Prostate gland (tissue), 2 donors: ENCODE data around the gene PIAS4.

Experiments
- CTCF ChIP-seq, 4 experiments: fragments of 200-600 bp in 2 of 4; fragments of 450-650 bp in 2 of 4; sonication (generic) in 2 of 4; IDR thresholded peaks; 1 replicate in 3 of 4; 2 replicates in 1 of 4; pipeline ENCODE4 v1.5.1; 2016 to 2019; ENCODE audit warnings: antibody characterized with exemption in 4 of 4, mild to moderate bottlenecking in 2 of 4, moderate library complexity in 2 of 4
- POLR2A ChIP-seq: fragments of 450-650 bp; IDR thresholded peaks from one replicate; pipeline ENCODE4 v1.6.1; 2016; ENCODE audit warnings: antibody characterized with exemption, mild to moderate bottlenecking

GRCh38 chr19:4009990-4010807 lies 2.7 kb downstream of the PIAS4 start:
- no peak for TF ChIP-seq CTCF (IDR thresholded peaks at IDR 0.05)
- TF ChIP-seq POLR2A, result no peak
